GM11168 (cell line): ENCODE measurements around the gene UBP1.
"Not testable (repeated sequence)": the region's sequence is repeated elsewhere in the genome, so short reads cannot be mapped to it uniquely, and the experiment has no call there.

Experiments used
- in situ Hi-C: fragments of 300-500 bp; cut with MboI; formaldehyde crosslinking; loops from one replicate; pipeline ENCODE4 v1.12.0; 2022; ENCODE audit warnings: low sequenced_read_pairs; ENCODE audit not compliant: unreplicated experiment

UBP1 gene

GRCh38 chr3:33438284-33438668 is 1.9 kb downstream of the UBP1 start:
- in situ Hi-C loops, result loop anchor here (25.0 kb wide), 1 partner anchor 349 kb away; the partner anchor contains the start of gene PDCD6IP

- in situ Hi-C loops, result loop anchor here (25.0 kb wide), 1 partner anchor 350 kb away; the partner anchor contains the start of gene PDCD6IP
These were observed 2.5 kb downstream of the UBP1 start for GRCh38 chr3:33437556-33438283.

DNA sequence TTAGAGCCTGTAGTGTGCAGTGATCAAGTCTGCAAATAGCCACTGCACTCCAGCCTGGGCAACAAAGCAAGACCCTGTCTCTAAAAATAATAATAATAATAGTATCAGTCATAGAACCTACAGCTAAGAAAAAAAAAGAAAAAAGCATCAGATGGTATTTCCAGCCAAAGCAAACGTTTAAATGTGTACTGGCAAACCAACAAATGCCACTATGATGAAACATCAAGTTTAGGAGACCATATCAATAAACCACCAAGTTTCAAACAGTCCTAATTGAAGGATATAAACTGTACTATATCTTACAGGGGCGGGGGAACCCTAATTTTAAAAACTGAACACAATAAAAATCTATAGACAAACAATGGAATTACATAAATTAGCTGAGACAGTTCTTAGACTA is 6.4 kb downstream of the UBP1 start:
- in situ Hi-C loops, result loop anchor here (25.0 kb wide), 1 partner anchor 353 kb away; the partner anchor contains the start of gene PDCD6IP

- in situ Hi-C loops, result loop anchor here (25.0 kb wide), 1 partner anchor 357 kb away; the partner anchor contains the start of gene PDCD6IP
These were observed 9.6 kb downstream of the UBP1 start for GRCh38 chr3:33430571-33430970.

DNA sequence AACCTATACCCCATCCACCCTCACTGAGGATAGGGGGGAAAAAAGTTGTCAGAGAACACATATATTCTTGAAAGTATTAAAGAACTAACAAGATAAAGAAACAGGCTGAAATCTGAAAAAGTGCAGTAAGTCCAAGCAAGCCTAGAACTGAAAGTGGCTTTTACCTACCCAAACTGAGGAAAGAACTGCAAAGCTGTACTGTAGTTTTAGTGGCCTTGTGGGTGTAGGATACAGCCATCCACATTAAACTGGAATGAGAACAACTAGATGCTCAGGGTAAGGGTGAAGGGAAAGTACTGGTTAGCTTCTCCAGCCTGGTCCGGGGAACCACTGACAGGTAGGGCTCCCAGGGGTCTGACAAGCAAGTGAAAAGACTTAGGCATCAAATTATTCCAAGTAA is 10.1 kb downstream of the UBP1 start:
- in situ Hi-C loops, result loop anchor here (25.0 kb wide), 1 partner anchor 357 kb away; the partner anchor contains the start of gene PDCD6IP

GRCh38 chr3:33429306-33429705 is 10.9 kb downstream of the UBP1 start:
- in situ Hi-C loops, result loop anchor here (25.0 kb wide), 1 partner anchor 358 kb away; the partner anchor contains the start of gene PDCD6IP

DNA sequence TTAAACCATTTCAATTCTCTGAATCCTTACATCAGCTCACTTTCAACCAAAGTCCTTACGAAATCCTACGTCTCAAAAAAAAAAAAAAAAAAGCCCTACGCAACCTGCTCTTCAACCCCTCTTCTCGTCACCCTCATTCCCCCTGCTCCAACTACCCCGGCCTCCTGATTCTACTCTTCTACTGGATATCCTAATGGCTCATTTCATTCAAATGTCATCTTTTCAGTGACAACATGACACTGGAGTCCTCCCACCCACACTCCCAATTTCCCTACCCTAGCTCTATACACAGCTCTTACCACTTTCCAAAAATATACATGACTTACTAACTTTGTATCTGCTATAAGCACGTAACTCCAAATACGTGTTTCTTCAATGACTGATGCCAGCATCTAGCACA is 11.5 kb downstream of the UBP1 start:
- in situ Hi-C loops, result loop anchor here (25.0 kb wide), 1 partner anchor 359 kb away; the partner anchor contains the start of gene PDCD6IP

GRCh38 chr3:33426630-33427317 is 13.4 kb downstream of the UBP1 start:
- in situ Hi-C loops, result loop anchor here (25.0 kb wide), 1 partner anchor 361 kb away; the partner anchor contains the start of gene PDCD6IP

- in situ Hi-C loops, result loop anchor here (25.0 kb wide), 1 partner anchor 361 kb away; the partner anchor contains the start of gene PDCD6IP
These were observed 14.1 kb downstream of the UBP1 start for GRCh38 chr3:33426068-33426467.

GRCh38 chr3:33425453-33425852 is 14.8 kb downstream of the UBP1 start:
- in situ Hi-C loops, result loop anchor here (25.0 kb wide), 1 partner anchor 362 kb away; the partner anchor contains the start of gene PDCD6IP

DNA sequence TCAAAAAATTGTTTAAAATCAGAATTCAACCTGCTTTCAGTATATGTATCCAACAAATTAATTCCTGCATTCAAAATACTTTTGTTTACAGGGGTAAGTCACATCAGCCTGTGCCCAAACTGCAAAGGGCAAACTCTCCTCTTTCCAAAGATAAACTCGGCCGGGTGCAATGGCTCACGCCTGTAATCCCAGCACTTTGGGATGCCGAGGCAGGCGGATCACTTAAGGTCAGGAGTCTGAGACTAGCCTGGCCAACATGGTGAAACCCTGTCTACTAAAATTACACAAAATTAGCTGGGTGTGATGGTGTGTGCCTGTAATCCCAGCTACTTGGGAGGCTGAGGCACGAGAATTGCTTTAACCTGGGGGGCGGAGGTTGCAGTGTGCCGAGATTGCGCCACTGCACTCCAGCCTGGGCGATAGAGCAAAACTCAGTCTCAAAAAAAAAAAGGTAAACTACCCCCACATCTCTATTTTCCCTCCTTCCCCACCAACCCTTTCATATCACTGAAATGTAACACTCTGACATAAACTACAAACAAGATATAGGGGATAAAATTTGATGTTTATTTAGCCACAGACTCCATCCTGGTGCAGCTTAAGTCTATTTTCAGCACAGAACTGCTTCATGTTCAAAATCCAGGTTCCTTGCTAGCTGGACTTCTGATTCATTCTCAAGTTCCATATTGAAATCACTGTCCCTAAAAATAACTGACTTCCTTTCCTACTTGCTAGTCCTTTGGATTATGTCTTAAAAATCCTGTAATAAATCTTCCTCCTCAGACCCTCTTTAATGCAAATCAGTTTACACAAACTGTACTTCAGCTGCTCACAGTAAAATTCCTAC is 15.4 kb downstream of the UBP1 start:
- in situ Hi-C loops, result loop anchor here (25.0 kb wide), 1 partner anchor 362 kb away; the partner anchor contains the start of gene PDCD6IP

DNA sequence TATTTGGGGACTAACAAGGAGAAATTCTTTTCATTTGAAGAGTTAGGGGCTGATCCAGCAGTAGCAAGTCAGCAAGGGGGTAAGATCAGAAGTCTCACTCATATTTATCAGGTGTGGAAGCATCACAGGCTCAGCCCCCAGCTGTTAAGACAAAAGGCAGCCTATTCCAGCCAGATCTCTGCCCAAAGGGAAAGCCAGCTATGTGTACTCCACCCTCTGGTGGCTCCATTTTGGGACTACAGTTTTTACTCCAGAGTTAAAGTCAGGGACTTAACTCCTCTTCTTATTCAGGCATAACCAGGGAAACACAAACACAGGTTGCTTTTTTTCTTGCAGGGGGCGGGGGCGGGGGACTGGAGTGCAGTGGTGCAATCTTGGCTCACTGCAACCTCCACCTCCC is 19.2 kb downstream of the UBP1 start:
- in situ Hi-C loops, result no loop called here

DNA sequence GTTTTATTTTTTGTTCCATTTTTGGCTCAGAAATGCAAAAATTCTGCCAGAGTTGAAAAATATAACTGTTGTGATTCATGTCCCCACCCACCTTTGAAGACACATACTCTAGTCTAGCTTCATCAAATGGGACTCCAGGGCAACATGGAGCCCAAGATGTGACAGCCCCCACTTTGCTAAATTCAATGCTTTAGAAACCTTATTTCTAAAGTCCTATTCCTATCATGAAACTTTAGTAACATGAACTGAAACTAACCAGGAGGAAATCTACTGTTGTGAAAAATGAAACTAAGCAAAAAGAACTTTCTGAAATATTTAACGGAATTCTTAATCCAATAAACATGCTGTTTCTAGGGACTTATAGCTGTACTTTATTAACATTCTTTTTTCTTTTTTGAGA is 20.3 kb downstream of the UBP1 start:
- in situ Hi-C loops, result no loop called here

DNA sequence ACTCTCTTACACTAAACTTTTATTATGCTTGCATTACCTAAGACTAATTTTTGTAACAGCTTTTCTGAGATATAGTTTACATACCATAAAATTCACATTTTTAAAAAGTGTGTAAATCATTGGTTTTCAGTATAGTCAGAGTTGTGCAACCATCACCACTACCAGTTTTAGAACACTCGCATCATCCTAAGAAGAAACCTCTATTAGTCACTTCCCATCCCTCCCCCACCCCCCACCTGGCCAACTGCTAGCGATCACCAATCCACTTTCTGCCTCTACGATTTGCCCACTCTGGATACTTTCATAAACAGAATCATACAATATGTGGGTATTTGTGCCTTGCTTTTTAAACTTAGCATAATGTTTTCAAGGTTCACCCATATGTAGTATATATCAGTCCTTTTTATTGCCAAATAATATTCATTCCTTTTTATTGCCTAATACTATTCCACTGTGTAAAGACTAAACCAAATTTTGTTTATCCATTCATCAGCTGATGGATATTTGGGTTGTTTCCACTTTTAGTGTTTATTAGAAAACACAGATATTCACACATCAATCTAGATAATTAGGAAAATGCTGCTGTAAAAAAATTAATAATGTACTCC is 23.0 kb downstream of the UBP1 start:
- in situ Hi-C loops, result no loop called here

DNA sequence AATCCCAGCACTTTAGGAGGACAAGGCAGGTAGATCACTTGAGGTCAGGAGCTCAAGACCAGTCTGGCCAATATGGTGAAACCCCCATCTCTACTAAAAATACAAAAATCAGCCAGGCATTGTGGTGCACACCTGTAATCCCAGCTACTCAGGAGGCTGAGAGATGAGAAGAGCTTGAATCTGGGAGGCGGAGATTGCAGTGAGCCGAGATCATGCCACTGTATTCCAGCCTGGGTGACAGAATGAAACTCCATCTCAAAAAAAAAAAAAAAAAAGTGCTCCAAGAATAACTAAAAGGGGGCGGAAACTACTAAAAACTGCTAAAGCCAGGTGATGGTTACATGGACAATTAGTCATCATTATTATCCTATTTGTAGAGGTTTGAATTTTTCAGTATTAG is 29.4 kb downstream of the UBP1 start:
- in situ Hi-C loops, result not testable (repeated sequence)

- in situ Hi-C loops, result no loop called here
These were observed 36.4 kb downstream of the UBP1 start for GRCh38 chr3:33403756-33404155.

DNA sequence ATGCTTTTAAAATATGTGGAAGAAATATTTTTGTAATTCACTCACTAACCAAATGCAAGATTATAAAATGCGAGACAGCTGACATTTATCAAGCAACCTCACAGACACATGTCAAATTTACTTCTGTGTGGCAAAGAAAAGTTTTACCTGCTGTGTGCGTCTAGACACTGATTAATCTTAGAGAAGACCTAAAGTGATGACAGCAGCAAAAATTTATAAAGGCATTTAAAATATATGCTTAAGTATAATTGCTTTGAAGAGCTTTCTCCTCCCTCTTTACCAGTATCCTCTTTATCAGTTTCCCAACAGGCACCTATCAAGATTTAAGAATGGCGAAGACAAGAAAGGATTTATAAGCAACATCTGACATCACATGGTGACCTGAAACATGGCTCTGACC is 37.3 kb downstream of the UBP1 start:
- in situ Hi-C loops, result no loop called here

DNA sequence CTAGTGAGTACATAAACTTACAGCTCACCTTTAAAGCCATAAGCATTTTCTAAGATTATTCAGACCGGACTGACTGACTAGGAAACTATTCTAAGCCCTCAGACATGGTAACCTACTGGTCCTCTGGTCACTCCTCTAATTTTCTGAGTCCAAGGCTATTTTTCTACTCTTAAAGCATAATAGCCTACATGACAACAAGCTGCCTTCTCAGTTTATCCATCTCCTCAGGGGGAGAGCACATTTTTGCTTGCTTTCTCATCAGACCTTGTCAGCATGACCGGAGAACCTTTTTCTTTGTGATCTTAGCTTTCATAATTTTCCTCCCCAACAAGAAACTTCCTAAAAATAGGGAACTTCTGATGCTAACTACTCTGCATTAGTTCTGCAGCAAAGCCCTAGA is 38.4 kb downstream of the UBP1 start:
- in situ Hi-C loops, result no loop called here

DNA sequence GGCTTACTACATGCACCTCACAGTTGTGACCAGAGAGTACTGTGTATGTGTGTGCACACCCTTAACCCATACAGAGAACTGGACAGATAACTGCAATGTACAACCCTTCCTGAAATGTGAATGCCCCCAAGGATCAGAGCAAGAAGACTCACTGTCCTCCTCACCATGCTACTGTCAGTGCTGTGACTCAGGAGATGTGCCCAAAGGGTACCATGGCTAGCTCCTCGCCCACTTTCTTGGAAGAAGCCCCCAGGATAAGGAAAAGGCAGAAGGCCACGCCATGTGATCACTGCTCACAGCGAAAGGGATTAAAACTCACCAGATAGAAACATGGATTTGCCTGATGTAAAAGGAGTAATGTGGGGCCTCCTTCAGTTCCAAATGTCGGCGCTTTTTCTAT is 41.8 kb downstream of the UBP1 start:
- in situ Hi-C loops, result no loop called here

DNA sequence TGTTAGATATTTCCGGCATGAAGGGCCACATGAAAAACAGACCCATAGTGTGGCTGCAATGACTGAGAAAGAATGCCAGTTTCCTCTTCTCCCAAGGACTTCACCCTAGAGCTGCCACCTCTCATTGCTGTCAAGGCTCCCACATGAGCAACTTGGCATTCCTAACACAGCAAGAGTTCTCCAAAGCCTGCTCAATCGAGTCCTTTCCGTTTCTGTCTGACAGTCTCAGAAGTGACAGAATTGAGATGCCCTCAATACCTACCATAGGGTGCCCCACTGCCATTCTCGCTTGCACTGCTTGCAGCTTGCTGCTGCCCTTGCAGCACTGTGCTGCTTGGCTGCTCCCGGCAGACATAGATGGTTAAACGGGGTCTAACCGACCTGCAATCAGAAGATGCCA is 44.3 kb downstream of the UBP1 start:
- in situ Hi-C loops, result no loop called here
